Esophagus muscularis mucosa (tissue), 4 donors: ENCODE data around the gene CYBA.

Source experiments
- EP300 ChIP-seq: sonication (generic); formaldehyde crosslinking; IDR thresholded peaks from one replicate; pipeline ENCODE4 v1.6.1; 2017; ENCODE audit warnings: antibody characterized with exemption
- POLR2A ChIP-seq: fragments of 450-650 bp; IDR thresholded peaks from one replicate; pipeline ENCODE4 v1.6.1; 2017; ENCODE audit warnings: antibody characterized with exemption, moderate library complexity, mild to moderate bottlenecking, low read depth
- TF ChIP-seq, protein P1 (sequence below), 3 experiments: fragments of 200-600 bp in 2 of 3; fragments of 450-650 bp in 1 of 3; sonication (generic) in 2 of 3; IDR thresholded peaks; one replicate each; pipeline ENCODE4 v1.5.1; 2017 to 2019; ENCODE audit warnings: antibody characterized with exemption in 3 of 3, mild to moderate bottlenecking in 2 of 3, moderate library complexity in 1 of 3

DNA sequence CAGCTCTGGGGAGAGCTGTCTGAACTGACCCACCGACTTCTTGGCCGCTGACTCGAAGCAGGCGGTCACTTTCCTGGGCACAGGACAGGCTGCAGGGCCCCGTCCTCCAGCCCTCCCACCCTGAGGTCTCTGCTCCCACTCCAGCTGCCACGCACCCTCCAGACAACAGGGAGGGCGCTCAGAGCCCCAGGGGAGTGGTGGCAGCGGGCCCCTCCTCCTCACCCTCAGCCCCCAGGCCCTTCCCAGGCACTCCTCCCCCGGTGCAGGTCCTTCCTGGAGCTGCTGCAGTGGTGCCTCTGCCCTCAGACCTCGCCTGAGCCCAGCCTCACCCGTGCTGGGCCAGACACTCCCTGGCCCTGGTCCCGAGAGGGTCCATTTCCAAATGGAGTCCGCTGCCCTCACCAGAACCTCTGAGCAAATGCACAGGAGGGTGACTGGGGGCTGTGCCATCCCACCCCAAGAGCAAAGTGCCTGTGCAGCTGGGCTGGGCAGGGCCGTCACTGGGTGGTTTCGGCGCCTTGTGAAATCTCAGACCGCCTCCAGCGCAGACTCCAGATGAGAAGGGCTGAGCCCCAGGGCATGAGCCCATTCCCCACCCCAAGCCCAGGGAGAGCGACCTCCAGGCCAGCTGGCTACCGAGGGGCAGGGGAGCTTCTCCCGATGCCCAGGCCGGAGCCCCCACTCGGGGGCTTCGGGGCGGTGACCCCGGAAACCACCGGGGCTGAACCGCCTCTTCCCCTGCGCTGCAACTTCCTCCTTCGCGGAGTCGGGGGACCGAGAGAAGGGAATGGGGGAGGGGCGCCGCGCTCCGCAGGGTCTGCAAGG lies 717 bp downstream of the CYBA start:
- no peak for TF ChIP-seq POLR2A
- TF ChIP-seq, protein P1, sequence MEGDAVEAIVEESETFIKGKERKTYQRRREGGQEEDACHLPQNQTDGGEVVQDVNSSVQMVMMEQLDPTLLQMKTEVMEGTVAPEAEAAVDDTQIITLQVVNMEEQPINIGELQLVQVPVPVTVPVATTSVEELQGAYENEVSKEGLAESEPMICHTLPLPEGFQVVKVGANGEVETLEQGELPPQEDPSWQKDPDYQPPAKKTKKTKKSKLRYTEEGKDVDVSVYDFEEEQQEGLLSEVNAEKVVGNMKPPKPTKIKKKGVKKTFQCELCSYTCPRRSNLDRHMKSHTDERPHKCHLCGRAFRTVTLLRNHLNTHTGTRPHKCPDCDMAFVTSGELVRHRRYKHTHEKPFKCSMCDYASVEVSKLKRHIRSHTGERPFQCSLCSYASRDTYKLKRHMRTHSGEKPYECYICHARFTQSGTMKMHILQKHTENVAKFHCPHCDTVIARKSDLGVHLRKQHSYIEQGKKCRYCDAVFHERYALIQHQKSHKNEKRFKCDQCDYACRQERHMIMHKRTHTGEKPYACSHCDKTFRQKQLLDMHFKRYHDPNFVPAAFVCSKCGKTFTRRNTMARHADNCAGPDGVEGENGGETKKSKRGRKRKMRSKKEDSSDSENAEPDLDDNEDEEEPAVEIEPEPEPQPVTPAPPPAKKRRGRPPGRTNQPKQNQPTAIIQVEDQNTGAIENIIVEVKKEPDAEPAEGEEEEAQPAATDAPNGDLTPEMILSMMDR (IDR thresholded peaks at IDR 0.05), result no peak
- TF ChIP-seq EP300, result no peak
